NCI-H146 treated with DMSO at 0.1 percent for 48 hours (cell line): Measurements from ENCODE around the gene CNTFR.

Source experiments
- DNase-seq: peaks from one replicate; lab custom pipeline; 2025; ENCODE audit not compliant: unreplicated experiment; lab: John Stamatoyannopoulos, UW

Gene CNTFR

DNA sequence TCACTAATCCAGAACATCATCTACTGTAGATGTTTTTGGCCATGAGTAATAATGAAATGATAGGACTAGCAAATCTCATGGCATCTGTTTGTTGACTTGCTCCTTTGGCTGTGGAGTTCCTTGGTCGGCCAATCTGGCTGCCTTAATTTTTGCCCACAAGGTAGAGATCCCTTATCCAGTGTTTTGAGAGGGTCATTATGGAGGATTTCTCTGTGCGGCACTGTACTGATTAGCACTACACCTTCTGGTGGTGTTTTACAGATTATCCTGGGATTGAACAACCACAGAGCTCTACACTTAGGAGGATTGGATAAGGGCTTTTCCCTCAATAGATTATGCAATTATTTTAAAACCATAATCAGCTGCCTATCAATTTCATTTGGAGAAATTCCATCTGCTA is 63.5 kb downstream of the CNTFR start:
- DNase-seq: no peak

DNA sequence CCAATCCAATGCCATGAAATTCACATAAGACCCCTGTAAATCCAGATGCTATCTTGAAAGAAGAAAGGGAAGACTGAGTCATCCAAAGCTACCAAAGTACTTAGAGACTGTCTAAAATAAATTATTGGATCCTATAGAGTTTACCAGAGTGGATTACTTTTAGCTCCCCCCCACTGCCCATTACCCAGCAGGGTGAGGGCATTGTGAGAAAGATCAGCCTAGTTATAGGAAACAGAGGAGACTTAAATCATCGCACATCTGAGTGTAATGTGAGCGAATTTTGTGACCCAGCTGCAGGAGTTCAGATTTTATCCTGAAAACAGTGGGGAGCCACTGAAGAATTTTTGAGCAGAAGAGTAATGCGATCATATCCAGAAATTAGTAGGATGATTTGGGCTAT is 65.2 kb downstream of the CNTFR start:
- no peak for DNase-seq

DNA sequence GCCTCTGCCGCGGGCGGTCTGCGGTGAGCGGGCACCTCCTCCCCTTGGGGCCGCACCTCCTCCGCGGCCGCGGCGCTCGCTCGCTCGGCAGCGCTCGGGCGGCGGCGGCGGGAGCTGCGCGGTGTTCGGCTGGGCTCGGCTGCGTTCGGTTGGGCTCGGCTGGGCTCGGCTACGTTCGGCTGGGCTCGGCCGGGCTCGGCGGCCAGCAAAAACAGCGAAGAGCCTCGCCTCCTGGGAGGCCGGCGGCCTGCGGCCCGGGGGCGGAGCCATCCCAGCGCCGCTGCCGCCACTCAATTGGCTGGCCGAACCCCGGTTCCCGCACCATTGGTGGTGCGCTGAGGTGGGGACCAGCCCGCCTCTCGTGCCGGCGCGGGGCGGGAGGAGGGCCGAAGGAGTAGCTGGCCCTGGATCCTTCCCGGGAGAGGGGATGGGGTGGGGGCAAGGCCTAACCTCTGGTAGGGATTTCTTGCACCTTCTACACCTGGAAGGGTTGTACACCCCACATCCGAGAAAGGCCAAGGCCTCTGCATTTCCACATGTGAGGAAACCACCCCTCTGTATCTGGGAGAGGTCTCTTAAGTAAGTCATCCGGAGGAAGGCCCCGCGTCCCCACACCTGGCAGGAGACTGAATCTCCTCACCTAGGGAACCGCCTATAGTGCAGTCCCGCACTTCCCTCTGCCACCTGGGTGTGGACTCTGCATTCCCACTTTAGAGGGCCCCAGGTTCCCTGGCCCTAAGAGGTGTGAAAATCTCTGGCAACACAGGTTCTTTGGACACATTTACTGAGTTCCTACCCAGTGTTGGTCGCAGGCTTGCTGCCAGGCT is 66.3 kb downstream of the CNTFR start, which contains the start of gene ENHO:
Gene ENHO, minus strand, starts transcription at position 20 of the 827 bp plus-strand sequence. CDS start 1,295 bp downstream, outside the sequence.
- DNase-seq: peak; percentile 80

DNA sequence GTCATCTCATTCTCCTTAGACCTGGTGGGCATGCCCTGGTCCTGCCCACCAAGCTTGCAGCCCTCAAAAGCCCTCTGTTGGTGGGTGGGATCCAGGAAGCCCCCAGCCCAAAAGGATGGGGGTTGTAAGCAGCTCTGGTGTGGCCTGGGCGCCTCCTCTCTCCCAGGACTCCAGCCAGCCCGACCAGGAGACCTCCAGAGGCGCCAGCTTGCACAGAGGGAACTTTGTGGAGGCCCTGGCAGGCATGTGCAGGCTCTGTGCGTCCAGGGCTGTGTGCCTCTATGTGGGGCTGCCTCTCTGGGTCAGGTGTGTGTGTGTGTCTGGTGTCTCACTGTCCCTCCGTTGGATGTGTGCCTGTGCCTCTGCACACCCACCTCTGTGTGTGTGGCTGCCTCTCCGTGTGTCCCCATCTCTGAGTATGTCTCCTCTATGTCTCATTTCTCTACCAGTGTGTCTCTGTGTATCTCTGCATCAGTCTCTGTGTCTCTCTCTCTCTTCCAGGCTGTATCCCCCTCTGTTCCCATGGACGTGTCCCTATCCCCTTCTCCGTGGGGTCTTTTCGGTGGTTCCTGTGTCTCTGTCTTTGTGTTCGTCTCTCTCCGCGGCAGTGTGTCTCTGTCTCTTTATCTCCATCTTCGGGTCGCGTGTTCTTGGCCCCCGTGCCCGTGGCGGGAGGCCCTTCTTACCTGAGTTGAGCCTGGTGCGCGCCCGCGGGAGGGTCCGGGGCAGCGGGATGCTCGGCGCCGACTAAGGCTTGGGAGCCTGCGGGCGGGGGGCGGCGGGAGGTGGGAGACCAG is 67.2 kb downstream of the CNTFR start:
- DNase-seq: no peak

DNA sequence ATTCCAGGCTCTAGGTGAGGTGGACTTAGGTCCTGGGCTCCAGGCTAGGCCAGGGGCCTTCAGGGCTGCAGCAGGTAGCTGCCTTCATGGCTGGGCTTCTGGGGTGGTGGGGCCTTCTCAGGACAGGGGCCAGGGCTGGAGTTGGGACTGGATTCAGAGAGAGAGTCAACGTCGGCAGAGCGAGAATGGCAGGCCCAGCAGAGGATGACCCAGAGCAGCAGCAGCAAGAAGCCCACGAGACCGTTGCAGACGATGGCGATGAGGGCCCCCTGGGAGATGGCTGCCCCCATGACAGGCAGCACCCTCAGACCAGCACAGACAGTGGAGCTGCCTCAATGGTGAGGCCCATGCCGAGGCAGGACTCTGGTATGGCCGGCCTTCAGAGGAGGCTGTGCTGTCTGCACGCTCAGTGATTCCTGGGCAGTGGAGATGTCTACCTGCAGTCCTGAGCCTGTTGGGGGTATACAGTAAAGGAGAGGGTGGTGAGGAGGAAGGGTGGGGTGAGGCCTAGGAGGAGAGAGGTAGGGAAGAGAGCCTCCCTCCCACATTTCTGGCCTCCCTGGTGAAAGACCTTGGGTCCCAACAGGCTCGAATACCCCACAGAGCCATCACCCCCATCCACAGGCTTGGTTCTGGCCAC is 68.0 kb downstream of the CNTFR start:
- DNase-seq: no peak

DNA sequence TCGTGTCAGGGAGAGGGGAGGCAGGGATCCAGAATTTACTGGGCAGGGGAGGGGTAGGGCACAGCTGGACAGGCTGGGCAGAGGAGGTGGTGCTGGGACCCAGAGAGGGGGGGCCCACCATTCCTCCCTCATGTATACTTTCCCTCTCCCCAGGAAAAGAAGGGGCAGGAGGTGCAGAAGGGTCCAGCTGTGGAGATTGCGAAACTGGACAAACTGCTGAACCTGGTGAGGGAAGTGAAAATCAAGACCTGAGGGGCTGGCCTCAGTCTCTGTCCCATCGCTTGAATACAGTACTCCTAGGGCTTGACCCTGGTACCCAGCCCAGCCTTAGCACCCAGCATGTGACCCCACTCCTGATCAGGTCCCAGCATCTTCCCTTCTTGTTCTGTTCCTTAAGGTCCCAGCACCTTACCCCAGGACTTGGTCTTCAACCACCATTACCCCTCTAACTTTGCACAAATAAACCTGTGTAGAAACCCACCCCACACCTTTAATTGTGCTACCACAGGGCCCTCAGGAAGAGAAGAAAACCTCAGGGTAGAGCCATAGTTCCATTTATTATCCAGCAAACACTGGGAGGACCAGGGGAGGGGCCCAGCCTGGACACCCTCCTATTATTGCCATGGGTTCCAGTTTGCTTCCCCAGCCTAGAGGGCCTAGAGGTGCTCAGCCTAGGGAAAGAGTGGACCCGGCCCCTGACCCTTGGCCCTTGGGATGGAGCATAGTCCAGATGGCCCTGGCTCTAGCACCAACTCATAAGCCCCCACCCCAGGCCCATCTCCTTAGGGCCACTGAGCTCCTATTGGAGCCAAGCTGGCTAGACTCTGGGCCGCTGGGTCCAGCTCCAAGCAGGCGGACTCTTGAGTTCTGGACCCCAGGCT is 68.8 kb downstream of the CNTFR start:
- no peak for DNase-seq

DNA sequence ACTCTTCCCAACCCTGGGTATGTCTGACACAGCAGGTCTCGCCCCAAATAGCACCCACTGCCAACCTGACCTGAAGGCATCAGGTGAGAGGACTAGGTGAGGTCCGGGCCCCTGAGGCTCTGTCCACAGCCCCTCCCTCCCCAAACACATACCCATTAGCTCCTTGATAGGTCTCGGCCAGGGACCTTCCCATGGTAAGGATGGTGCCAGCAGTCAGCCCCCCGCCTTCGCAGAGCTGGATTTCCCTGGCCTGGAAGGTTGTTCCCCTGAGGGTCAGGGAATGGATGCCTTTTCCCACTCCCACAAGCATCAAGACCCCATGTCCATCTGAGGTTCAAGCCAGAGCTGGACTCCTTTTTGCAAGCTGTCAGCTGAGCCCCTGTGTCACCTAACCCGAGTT is 69.4 kb downstream of the CNTFR start:
- no peak for DNase-seq

DNA sequence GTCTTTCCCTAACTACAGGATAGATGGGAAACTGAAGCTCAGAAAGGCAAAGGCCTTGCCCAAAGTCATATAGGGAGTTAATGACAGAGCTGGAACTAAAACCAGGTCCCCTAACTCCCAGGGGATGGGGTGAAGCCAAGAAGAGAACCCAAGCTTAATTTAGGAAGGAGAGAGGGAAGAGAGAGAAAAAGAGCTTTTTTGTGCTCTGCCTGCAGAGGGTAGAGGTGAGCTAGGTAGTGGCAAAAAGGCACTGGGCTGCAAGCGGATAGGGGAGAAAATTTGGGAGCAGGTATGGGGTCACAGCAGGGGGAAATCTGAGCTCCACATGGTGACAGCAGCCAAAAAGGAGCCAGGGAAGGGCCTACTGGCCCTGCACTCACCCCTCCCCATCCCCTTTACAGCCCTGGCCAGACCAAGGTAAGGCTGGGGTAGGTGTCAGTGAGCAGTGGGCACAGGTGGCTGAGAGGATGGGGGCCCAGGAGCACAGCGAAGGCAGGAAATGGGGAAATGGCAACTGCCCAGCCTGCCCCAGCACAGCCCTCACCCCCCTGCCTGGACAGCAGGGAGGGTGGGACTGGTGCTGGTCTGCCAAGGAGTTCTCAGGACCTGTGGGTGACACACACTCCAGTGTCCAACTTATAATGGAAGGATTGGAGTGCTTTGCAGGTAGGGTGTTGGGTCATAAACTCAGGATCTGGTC is 70.1 kb downstream of the CNTFR start:
- no peak for DNase-seq

DNA sequence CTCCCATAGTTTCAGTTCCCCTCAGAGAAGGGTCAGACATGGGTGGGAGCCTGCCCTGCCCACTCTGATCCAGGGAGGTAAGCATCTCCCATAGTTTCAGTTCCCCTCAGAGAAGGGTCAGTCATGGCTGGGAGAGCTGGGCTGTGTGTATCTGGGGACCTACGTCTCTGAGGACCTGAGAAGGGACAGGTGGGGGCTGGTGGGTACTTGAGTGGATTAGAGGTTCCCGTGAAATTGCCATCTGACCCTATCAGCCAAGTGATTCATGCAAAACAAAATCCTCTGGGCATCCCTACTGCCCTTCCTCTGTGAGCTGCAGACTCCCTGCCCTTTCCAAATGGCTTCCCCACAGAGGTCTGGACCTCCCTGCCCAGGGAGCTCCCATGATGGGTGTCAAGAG is 70.6 kb downstream of the CNTFR start:
- DNase-seq: no peak

DNA sequence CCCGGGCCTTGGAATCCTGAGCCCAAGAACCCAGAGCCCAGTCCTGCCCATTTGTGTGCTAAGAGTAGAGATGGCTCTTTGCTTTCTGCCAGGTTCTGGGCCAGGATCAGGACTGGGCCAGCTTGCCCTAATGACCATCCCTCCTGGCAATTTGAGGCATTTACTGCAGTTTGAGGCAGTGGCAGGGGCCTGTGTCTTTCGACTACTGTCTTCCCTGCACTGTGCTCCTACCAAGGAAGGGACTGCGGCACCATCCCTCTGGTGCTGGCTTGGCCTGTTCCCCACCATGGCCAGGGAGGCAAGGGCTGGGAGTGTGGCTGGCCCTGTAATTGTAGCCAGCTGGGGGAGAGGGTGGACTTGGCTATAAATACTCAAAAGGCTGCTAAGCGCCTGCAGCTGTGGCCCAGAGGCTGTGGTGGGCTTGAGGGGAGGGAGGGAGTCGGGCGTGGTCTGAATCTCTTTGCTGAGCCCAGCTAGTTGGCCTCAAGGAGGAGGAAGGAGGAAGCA is 71.4 kb downstream of the CNTFR start:
- DNase-seq: no peak

DNA sequence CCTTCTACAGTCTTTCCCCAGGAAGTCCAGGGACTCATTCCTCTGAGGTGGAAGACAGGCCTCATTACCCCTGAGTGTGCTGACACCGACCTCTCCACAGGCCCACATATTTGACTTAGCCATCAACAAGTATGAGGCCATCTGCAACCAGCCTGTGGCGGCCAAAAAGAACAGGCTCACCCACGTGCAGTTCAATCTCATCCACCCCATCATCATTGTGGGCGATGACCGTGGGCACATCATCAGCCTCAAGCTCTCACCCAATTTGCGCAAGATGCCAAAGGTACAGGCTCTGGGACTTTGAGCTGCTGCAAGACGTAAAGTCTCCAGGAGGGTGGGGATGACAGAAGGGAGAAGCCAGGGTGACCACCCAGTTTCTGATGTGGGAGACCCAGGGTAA is 72.3 kb downstream of the CNTFR start:
- no peak for DNase-seq

DNA sequence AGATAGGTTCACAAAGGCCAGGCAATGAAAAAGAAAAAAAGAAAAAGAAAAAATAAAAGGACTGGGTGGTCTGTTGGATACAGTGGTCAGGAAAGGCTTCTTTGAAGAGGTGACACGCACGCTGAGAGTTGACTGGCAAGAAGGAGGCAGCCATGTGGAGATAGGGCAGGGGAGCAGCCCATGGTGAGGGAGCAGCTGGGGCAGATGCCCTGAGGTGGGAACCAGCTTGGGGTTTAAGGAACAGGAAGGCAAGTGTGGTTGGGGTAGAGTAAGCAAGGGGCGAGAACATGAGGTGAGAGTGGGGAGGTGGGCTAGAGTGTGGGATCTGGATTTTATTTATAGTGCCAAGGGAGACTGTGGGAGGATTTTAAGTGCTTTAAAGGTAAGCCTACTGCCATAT is 73.6 kb downstream of the CNTFR start:
- DNase-seq: no peak

DNA sequence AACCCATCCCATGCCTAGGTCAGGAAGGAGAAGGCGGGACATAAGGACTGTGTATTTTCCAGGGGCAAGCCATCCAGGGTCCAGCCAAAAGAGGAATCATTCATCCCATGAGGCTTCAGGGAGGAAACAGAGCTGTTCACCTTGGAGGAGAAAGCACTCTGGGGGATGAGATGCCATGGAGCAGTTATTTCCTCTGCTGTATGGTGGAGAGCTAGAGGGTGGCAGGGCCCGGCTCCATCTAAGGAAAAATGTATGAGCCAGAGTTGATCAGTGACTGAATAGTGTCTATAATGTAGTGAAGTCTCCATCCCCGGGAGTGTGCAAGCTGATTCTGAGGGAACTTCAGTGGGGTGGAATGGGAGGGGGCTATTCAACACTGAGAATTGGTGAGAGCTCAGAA is 74.7 kb downstream of the CNTFR start:
- no peak for DNase-seq

DNA sequence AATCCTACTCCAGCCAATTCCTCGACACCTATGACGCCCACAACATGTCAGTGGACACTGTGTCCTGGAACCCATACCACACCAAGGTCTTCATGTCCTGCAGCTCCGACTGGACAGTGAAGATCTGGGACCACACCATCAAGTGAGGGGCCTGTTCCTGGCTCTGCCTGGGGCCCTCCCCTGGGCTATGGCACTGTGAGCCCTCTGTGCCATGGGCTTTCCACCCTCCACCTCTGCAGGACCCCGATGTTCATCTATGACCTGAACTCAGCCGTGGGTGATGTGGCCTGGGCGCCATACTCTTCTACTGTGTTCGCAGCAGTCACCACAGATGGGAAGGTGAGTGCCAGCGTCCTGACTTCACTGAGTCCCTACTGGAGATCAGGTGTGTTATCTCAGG is 75.1 kb downstream of the CNTFR start:
- no peak for DNase-seq

DNA sequence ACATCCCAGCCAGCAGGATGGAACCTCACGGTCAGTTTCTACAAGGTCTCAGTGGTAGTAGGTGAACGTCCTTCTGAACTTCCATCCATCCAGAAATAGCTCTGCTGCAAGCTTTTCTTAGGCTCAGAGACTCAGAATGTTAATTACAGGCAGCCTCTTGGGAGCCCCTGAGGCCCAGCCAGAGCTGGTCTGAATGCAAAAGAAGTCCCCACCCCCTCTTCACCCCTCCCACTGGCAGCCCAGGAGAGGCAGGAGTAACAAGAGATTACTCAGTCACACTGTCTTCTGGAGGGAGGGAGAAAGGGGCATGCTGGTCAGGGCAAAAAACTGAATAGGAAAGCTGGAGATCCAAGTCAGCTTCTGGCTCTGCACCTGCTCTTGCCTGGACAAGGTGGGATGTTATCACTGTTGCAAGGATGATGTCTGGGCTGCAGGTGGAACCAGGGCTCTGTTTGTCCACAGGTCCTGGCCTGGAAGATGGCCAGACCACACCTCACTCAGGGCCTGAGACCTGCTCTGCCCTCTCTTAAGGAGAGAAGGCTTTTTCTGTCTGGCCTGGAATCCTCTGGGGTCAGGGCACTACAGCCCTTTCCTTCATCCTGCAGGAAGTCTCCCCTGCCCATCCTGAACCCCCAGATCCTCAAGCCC is 75.8 kb downstream of the CNTFR start:
- DNase-seq: peak; percentile 69

DNA sequence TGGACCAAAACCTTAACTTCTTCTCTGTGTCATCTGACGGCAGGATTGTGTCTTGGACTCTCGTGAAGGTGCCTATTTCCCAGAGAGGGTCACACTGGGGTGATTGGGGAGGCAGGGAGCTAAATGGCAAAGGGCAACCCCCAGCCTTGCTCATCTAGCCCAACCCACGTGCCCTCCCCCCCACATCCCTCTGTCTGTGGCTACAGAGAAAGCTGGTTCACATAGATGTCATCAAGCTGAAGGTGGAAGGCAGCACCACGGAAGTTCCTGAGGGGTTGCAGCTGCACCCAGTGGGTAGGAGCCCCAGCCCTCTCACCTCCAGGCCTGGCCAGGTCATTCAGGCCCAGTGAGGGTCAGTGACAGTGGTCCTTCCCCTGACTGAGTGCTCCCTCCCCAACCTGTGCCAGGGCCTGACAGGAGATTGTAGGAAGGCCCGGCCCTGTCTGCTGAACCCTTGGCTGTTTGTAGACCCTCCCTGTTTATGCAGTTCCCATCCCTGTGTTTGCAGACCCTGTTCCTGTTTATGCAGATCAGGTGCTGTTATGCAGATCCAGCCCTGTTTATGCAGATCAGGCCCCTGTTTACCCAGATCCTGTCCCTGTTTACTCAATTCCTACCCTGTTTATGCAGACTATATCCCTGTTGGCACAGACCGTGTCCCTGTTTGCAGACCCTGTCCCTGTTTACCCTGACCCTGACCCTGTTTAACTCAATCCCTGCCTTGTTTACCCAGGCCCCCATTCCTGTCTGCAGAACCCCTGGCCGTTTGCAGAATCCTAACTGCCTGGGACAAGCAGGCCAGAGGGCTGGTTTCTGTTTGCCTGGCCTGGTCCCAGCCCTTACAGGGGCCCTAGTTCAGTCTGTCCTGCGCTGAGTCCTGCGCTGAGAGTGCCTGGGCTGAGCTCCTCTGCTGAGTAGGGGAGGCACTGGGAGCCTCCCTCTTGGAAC is 77.1 kb downstream of the CNTFR start:
- no peak for DNase-seq

DNA sequence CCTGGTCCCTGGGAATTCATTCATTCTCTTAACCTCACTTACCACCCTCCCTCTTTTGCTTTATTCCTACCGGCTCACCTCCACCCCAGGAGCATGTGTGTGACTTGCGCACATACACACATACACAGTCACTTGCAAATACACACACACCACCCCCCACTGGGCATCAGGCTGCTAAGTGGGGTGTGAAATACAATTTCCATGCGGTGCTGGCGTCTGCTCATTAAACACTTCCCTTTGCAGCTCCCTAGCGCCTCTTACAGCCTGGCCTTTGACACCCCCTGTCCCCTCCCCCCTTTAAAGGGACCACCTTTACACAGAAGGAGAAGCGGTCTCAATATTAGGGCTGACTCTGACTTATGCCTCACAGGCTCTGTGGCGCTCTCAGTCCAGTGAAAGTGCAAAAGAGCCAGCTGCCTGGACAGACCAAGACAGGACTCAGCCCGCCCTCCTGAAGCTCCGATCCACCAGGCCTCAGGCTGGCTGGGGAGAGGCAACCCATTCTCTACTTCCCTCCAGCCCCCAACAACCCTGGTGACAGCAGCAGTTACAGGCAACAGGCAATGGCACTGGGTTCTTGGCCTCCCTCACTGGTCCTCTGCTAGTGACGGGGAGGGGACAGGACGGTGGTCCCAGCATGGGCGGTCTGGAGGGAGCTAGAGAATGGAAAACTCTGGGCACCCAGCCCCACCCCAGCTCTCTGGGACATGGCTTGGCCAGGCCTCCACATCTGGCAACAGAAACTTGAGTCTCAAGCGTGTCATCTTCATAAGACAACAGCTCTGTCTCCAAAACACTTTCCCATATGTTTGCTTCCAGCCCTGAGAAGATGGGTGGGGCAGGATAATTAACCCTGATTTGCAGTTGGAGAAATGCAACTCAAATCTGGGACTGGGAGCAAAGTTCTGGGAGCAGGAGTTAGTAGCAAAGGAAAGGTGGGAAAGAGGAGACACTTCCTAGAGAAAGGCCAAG is 78.7 kb downstream of the CNTFR start:
- DNase-seq: peak; percentile 28
